ENCODE results near the gene STX10. TPM values are rescaled to one million over a fixed set of nuclear protein-coding genes. Genes with fewer than 3 reads are reported as not detected.

STX10 gene
- total and polyA plus RNA-seq, 9 of the 15 experiments (the other 6 are each of a cell fraction or from before 2014, with no cell fraction given): 0.51 to 66.3 (median 31.0) TPM

GRCh38 chr19:13155472-13156359 is 5.5 kb upstream of the STX10 start (continued):
- no peak for TF ChIP-seq ZKSCAN8 (CRISPR knock-in tag; IDR thresholded peaks at IDR 0.05)
- TF ChIP-seq ZNF778 (CRISPR knock-in tag; IDR thresholded peaks at IDR 0.05): no peak
- TF ChIP-seq HOMEZ (CRISPR knock-in tag; IDR thresholded peaks at IDR 0.05): no peak
- TF ChIP-seq MEF2A (IDR thresholded peaks at IDR 0.05; ENCODE audit: control insufficient read depth, low read depth, low read length): 0 out of 2 replicates have a peak, but pooled peaks have one; percentile 9
- no peak for TF ChIP-seq HLTF (IDR thresholded peaks at IDR 0.05)
- 0 out of 2 replicates have a peak, but pooled peaks have one; percentile 3 for TF ChIP-seq TEAD4 (IDR thresholded peaks at IDR 0.05; ENCODE audit: low read length)
- TF ChIP-seq TEAD4 (CRISPR knock-in tag; IDR thresholded peaks at IDR 0.05; ENCODE audit: borderline replicate concordance): no peak
- peak; percentile 33; the same call in 1 of the 2 replicates for TF ChIP-seq PTBP1 (IDR thresholded peaks at IDR 0.05; ENCODE audit: low read depth, low read length)
- no peak for TF ChIP-seq TAF9B (IDR thresholded peaks at IDR 0.05; ENCODE audit: partially characterized antibody)
- 0 out of 2 replicates have a peak, but pooled peaks have one; percentile 27 for TF ChIP-seq ADNP (tag; IDR thresholded peaks at IDR 0.05)
- no peak for TF ChIP-seq ZNF449 (CRISPR knock-in tag; IDR thresholded peaks at IDR 0.05)
- no peak for TF ChIP-seq RB1 (IDR thresholded peaks at IDR 0.05; ENCODE audit: low read depth)
- no peak for TF ChIP-seq ZBTB1 (CRISPR knock-in tag; IDR thresholded peaks at IDR 0.05; ENCODE audit: borderline replicate concordance, low read depth)
- TF ChIP-seq BCOR (IDR thresholded peaks at IDR 0.05): no peak; the same call in 1 of the 2 replicates
- 0 out of 4 replicates have a peak, but pooled peaks of 1 of the 2 experiments have one; percentile 30 for TF ChIP-seq TRIM24 (IDR thresholded peaks at IDR 0.05)
- TF ChIP-seq ZNF263 (CRISPR knock-in tag; IDR thresholded peaks at IDR 0.05; ENCODE audit: borderline replicate concordance): no peak
- no peak for TF ChIP-seq GABPB2 (CRISPR knock-in tag; conservative IDR thresholded peaks at IDR 0.05)
- TF ChIP-seq NRF1 (conservative IDR thresholded peaks at IDR 0.05 in 1 of 2, IDR thresholded peaks at IDR 0.05 in 1 of 2): peak; percentile 65 to 70
- TF ChIP-seq NCOA2 (IDR thresholded peaks at IDR 0.05; ENCODE audit: partially characterized antibody in 2 of 2): no peak
- TF ChIP-seq ELK1 (CRISPR knock-in tag; IDR thresholded peaks at IDR 0.05): no peak
- 0 out of 2 replicates have a peak, but pooled peaks have one; percentile 21 for TF ChIP-seq ZBED1 (IDR thresholded peaks at IDR 0.05)
- TF ChIP-seq NELFE (IDR thresholded peaks at IDR 0.05; ENCODE audit: insufficient read depth, insufficient read length): no peak
- no peak for TF ChIP-seq TRIM25 (IDR thresholded peaks at IDR 0.05; ENCODE audit: borderline replicate concordance)
- TF ChIP-seq NCOA4 (IDR thresholded peaks at IDR 0.05; ENCODE audit: partially characterized antibody): no peak

All from K562 (cell line).